ENCODE data around the gene COL5A3.

- TF ChIP-seq CTCF (conservative IDR thresholded peaks at IDR 0.05) (peak; percentile 99), ZFX (IDR thresholded peaks at IDR 0.05) (no peak)
Measured at GRCh38 chr19:10027158-10027997, 17.1 kb upstream of the COL5A3 start.

All from C4-2B (cell line).